Measurements from ENCODE around the gene KCNMA1.

DNA sequence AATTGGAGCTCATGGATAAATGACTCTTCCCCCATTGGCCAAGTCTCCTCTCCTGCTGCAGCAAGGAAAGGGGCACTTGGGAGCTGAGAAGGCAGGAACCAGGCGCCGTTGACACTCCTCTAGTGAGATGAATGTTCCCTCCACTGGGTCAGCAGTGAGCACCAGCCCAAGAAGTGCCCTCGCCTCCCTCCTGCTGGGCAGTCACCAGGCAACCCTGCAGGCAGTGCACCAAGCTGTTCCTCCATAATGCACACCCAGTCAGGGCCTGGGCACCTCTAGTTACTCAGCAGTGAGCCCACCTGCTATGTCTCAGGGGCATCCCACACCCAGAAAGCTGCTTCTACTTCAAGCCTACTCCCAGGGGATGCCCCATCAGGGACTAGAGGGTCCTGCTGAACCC, 84.3 kb downstream of the KCNMA1 start:
- TF ChIP-seq CTCF (IDR thresholded peaks at IDR 0.05 in 4 of 5, conservative IDR thresholded peaks at IDR 0.05 in 1 of 5) (no peak), POLR2A (IDR thresholded peaks at IDR 0.05) (no peak)
